ENCODE measurements around the gene MAGEA3.
"Not testable (repeated sequence)": the region's sequence is repeated elsewhere in the genome, so short reads cannot be mapped to it uniquely, and the experiment has no call there.

MAGEA3 gene

DNA sequence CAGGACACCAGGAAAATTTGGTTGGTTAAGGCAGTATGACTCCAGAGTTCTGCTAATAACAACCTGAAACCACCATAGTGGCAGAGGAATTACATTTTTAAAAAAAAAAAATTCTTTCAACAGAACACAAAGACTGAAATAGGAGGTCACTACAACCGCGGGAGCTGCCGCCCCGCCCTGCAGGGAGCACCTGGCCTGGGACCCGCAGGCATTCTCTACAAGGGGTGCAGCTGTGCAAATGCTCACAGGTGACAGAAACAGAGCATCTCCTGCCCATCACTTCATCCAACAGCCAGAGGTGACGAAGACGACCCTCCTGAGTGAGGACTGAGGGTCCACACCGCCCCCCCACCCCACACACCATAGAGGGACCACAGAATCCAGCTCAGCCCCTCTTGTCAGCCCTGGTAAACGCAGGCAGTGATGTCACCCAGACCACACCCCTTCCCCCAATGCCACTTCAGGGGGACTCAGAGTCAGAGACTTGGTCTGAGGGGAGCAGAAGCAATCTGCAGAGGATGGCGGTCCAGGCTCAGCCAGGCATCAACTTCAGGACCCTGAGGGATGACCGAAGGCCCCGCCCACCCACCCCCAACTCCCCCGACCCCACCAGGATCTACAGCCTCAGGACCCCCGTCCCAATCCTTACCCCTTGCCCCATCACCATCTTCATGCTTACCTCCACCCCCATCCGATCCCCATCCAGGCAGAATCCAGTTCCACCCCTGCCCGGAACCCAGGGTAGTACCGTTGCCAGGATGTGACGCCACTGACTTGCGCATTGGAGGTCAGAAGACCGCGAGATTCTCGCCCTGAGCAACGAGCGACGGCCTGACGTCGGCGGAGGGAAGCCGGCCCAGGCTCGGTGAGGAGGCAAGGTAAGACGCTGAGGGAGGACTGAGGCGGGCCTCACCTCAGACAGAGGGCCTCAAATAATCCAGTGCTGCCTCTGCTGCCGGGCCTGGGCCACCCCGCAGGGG, at the start of gene MAGEA3:
MAGEA3 (plus strand) TSS at position 843 of the 980 bp plus-strand sequence. CDS start 2,039 bp downstream, outside the sequence.
- DNase-seq (ENCODE audit: low read depth), result not testable (repeated sequence)

GRCh38 chrX:152652060-152652459, 46.5 kb upstream of the MAGEA3 start:
- no peak for DNase-seq (ENCODE audit: low read depth)

DNA sequence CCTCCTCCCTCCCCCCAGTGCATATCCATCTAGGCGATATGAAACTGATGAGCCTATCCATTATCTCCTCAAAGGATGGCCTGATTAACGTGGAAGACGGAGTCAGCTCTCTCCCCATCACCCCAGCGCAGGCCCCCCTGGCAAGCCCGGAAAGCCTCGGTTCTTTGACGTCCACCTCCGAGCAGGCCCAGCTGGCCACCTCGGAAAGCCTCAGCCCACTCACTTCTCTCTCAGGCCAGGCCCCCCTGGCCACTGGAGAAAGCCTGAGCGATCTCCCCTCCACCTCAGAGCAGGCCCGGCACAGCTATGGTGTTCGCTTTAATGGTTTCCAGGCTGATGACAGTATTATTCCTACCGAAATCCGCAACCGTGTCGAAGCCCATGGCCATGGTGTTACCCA, 46.1 kb upstream of the MAGEA3 start:
- no peak for DNase-seq (ENCODE audit: low read depth)

DNA sequence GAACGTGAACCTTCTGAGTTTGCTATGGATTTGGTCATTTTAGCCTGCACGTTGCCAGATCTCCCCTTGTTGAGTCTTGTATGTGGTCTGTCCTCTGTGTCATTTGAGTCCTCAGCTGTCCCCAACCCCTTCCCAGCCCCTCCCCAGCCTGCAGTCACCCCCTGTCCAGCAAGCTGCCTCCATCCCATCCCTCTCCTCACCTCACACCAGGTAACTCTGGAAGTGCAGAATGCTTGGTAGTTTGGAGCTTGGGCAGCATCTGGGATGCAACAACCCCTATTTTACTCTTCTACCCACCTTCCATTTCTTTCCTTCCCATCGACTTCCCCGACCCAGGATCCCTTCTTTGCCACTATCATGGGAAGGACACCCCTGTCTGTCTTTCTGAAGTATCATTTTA, 42.5 kb upstream of the MAGEA3 start:
- no peak for DNase-seq (ENCODE audit: low read depth)

DNA sequence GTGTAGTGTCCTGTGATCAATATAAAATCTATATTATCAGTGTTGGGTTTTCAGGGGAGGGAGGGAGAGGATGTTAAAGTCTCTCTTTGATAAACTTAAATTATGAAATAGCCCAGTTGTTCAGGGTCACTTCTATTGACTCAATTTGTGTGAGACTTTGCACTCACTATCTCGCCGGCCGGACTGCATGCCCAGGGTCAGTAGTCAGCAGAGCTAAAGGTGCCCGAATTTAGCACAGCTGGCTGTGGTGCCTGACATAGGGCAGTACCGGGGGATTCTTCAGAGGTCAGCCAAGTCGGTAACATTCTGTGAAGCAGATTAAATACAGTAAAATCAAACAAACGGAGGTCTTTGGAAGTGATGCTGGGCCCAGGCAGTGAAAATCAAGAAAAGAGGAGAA, 41.7 kb upstream of the MAGEA3 start:
- no peak for DNase-seq (ENCODE audit: low read depth)

GRCh38 chrX:152658302-152658701, 40.3 kb upstream of the MAGEA3 start:
- DNase-seq (ENCODE audit: low read depth), result no peak

- no peak for DNase-seq (ENCODE audit: low read depth)
These were observed 35.5 kb upstream of the MAGEA3 start for GRCh38 chrX:152663086-152663485.

DNA sequence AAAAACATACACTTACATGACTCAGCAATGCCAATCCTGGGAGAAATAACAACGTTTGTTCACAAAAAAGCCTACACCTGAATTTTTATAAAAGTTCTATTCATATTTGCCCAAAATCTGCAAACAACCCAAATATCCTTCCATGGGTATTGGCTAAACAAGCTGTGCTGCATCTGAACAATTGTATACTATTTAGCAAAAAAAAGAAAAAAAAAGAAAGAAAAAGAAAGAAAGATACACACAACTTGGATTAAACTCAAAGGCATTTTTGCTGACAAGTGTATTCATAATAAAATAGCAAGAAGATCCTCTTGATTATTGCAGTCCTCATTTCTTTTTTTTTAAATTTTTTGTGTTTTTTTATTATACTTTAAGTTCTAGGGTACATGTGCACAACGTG, 24.5 kb upstream of the MAGEA3 start:
- DNase-seq (ENCODE audit: low read depth), result no peak

- not testable (repeated sequence) for DNase-seq (ENCODE audit: low read depth)
These were observed 23.9 kb upstream of the MAGEA3 start for GRCh38 chrX:152674652-152675051.

- DNase-seq (ENCODE audit: low read depth), result not testable (repeated sequence)
These were observed 17.6 kb upstream of the MAGEA3 start for GRCh38 chrX:152681012-152681411.

DNA sequence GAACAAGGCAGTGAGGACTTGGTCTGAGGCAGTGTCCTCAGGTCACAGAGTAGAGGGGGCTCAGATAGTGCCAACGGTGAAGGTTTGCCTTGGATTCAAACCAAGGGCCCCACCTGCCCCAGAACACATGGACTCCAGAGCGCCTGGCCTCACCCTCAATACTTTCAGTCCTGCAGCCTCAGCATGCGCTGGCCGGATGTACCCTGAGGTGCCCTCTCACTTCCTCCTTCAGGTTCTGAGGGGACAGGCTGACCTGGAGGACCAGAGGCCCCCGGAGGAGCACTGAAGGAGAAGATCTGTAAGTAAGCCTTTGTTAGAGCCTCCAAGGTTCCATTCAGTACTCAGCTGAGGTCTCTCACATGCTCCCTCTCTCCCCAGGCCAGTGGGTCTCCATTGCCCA, 1.8 kb downstream of the MAGEA3 start:
- DNase-seq (ENCODE audit: low read depth), result not testable (repeated sequence)

GRCh38 chrX:152706500-152706899, 7.9 kb downstream of the MAGEA3 start:
- not testable (repeated sequence) for DNase-seq (ENCODE audit: low read depth)

GRCh38 chrX:152709173-152709572, 10.6 kb downstream of the MAGEA3 start, which contains the start of gene CSAG2:
TSS of gene CSAG2 (minus strand) at chrX:152709273. CDS start at chrX:152709112, 161 bp downstream.
- not testable (repeated sequence) for DNase-seq (ENCODE audit: low read depth)

- DNase-seq (ENCODE audit: low read depth), result not testable (repeated sequence)
These were observed 14.6 kb downstream of the MAGEA3 start for GRCh38 chrX:152713195-152713594.

GRCh38 chrX:152713815-152714787, 15.5 kb downstream of the MAGEA3 start, which contains the start of gene MAGEA2B:
TSS of gene MAGEA2B (plus strand) at chrX:152714628. CDS start at chrX:152717107, 2,479 bp downstream.
- not testable (repeated sequence) for DNase-seq (ENCODE audit: low read depth)

DNA sequence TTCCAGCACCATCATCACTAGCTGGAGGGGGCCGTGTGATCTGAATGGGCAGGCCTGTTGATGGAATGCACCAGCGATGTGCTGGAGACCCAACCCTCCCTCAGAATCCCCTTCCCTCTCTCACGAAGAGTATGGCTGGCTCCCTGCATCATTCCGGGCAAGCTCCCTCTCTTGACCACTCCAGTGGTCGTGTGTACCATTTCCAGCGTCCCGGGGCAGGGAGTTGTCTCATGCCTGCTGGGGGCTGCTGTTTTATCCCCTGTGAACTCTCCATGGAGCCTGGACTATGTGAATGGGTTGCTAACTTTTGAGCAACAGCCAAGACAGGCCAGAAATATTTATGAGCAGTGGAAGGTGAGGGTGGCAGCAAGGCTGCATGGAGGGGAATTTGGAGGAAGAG, 26.8 kb downstream of the MAGEA3 start:
- DNase-seq (ENCODE audit: low read depth), result no peak

DNA sequence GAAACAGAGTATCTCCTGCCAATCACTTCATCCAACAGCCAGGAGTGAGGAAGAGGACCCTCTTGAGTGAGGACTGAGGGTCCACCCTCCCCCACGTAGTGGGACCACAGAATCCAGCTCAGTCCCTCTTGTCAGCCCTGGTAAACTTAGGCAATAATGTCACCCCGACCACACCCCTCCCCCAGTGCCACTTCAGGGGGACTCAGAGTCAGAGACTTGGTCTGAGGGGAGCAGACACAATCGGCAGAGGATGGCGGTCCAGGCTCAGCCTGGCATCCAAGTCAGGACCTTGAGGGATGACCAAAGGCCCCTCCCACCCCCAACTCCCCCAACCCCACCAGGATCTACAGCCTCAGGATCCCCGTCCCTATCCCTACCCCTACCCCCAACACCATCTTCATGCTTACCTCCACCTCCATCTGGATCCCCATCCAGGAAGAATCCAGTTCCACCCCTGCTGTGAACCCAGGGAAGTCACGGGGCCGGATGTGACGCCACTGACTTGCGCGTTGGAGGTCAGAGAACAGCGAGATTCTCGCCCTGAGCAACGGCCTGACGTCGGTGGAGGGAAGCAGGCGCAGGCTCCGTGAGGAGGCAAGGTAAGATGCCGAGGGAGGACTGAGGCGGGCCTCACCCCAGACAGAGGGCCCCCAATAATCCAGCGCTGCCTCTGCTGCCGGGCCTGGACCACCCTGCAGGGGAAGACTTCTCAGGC, 34.8 kb downstream of the MAGEA3 start, which contains the start of the genes CSAG1 and MAGEA12:
CSAG1 (minus strand) TSS at position 461 of the 715 bp plus-strand sequence. CDS start 1,261 bp downstream, outside the sequence.
MAGEA12 (plus strand) TSS at position 497 of the 715 bp plus-strand sequence. CDS start 2,405 bp downstream, outside the sequence.
- no peak for DNase-seq (ENCODE audit: low read depth)

- not testable (repeated sequence) for DNase-seq (ENCODE audit: low read depth)
These were observed 35.7 kb downstream of the MAGEA3 start for GRCh38 chrX:152734143-152734858.

DNA sequence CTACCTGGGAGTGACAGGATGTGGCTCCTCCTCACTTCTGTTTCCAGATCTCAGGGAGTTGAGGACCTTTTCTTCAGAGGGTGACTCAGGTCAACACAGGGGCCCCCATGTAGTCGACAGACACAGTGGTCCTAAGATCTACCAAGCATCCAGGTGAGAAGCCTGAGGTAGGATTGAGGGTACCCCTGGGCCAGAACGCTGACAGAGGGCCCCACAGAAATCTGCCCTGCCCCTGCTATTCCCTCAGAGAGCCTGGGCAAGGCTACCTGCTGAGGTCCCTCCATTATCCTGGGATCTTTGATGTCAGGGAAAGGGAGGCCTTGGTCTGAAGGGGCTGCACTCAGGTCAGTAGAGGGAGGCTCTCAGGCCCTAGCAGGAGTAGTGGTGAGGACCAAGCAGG, 36.5 kb downstream of the MAGEA3 start:
- no peak for DNase-seq (ENCODE audit: low read depth)

DNA sequence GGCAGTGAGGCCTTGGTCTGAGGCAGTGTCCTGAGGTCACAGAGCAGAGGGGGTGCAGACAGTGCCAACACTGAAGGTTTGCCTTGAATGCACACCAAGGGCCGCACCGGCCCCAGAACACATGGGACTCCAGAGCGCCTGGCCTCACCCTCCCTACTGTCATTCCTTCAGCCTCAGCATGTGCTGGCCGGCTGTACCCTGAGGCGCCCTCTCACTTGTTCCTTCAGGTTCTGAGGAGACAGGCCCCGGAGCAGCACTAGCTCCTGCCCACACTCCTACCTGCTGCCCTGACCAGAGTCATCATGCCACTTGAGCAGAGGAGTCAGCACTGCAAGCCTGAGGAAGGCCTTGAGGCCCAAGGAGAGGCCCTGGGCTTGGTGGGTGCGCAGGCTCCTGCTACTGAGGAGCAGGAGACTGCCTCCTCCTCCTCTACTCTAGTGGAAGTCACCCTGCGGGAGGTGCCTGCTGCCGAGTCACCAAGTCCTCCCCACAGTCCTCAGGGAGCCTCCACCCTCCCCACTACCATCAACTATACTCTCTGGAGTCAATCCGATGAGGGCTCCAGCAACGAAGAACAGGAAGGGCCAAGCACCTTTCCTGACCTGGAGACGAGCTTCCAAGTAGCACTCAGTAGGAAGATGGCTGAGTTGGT, 37.4 kb downstream of the MAGEA3 start:
- no peak for DNase-seq (ENCODE audit: low read depth)
